H1 (cell line): Measurements from ENCODE around the gene KIDINS220. TPM values are rescaled to one million over a fixed set of nuclear protein-coding genes. Genes with fewer than 3 reads are reported as not detected.

Experiments
- CHD7 ChIP-seq: fragments of 300-600 bp; sonication (generic); IDR thresholded peaks from 2 replicates; pipeline ENCODE4 v1.7.1; 2012; ENCODE audit warnings: low read length, moderate library complexity, mild to moderate bottlenecking, inconsistent platforms; ENCODE audit not compliant: insufficient replicate concordance
- RFX5 ChIP-seq: IDR thresholded peaks from 2 replicates; pipeline ENCODE4 v1.6.1; 2011; ENCODE audit warnings: low read depth, low read length, improper control_type of control experiment, borderline replicate concordance
- TEAD4 ChIP-seq: IDR thresholded peaks from 2 replicates; pipeline ENCODE4 v1.6.1; 2012; ENCODE audit warnings: low read depth, low read length, inconsistent platforms, mixed read lengths
- polyA plus RNA-seq, 7 experiments: library from polyadenylated mRNA; depleted of rRNA in 3 of 7; stranded (reverse) in 5 of 7; unstranded in 2 of 7; fragments of >200 nt in 5 of 7; fragments of 200-250 nt in 2 of 7; gene quantifications; 1 replicate in 5 of 7; 2 replicates in 1 of 7; 4 replicates in 1 of 7; pipeline versions ENCODE4 v1.2.1 to v1.2.3, GENCODE V29; 2011 to 2013; ENCODE audit warnings: missing spikeins in 2 of 7, mixed read lengths in 2 of 7
- total RNA-seq: library from RNA; stranded (reverse); fragmentation: NEBNext Ultra II Directional; extraction: Animal tissue kit (Norgen Biotek cat#: 25700); gene quantifications from 2 replicates; pipeline ENCODE4 v1.2.1, GENCODE V29; 2021

The KIDINS220 gene
- total and polyA plus RNA-seq, 2 of the 8 experiments (the other 6 are each of a cell fraction or from before 2014, with no cell fraction given), result 21.2 to 27.1 TPM

- TF ChIP-seq CHD7 (no peak), RFX5 (no peak), TEAD4 (no peak)
Observed at GRCh38 chr2:8743261-8743660, 94.2 kb downstream of the KIDINS220 start (continued).
